Measurements from ENCODE around the gene GATA6. TPM values are rescaled to one million over a fixed set of nuclear protein-coding genes. Genes with fewer than 3 reads are reported as not detected.

GATA6 gene
- total RNA-seq (under 1 TPM in 1 of 2 experiments, not detected in 1; 0.13 TPM), polyA plus RNA-seq (under 1 TPM in 2 of 3 donors, not detected in 1; 0.03 to 0.88 TPM), total RNA-seq (0 to 0.64 (median 0.21) reads per million in 6 experiments)

GRCh38 chr18:22169011-22169888 is at the start of gene GATA6:
TSS of gene GATA6 (plus strand) at chr18:22169589. CDS start at chr18:22171145, 1,556 bp downstream.
- Mint-ChIP-seq H3K4me3 (peak within 1 kb of the TSS; percentile 84 to 92 (median 88)), H3K4me1 (peaks cover 6 to 45% (median 38%) of the 10 kb centered on the region in 4 donors), H3K27me3 (peaks cover 36 to 81% (median 52%) of the 10 kb centered on the region in 5 donors), H3K27ac (peak within 1 kb of the TSS in 3 of 10 donors; percentile 70 to 73 (median 72)), H3K36me3 (peaks cover 0 to 7% (median 0%) of the 10 kb centered on the region in 3 donors), H3K9me3 (peaks cover 0 to 7% (median 0%) of the 10 kb centered on the region in 9 donors)
- ATAC-seq (peak; percentile 72 to 77), DNase-seq (peak in 8 of 10 donors; percentile 18 to 68 (median 42))
- POLR2A ChIA-PET, result interaction anchor here (0.8 kb wide), 1 partner anchor 177 kb away, joined by 3 read pairs; no protein-coding TSS in a partner anchor

DNA sequence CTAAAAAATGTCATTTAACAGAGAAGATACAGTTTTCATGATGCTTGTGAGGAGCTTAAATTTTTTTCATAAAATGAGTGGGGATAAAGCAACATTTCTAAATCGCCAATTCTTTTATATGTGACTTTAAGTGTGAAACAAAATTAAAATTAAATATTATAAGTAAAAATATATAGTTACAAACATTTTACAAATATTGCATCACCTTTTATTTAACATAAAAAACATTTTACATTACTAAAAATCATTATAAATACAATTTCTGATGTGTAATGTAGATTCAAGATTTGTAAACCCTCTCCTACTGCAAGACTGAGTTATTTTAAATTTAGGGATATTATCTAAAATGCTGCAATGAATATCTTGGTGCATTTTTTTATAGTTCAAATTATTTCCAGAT is 44.4 kb upstream of the GATA6 start:
- Mint-ChIP-seq H3K27me3 (peaks cover 0 to 12% (median 4%) of the 10 kb centered on the region in 5 donors), H3K9me3 (peaks cover 0 to 11% (median 0%) of the 10 kb centered on the region in 9 donors), H3K4me1 (no peaks in the 10 kb centered on the region), H3K4me3 (no peak overlapping the region), H3K27ac (no peak overlapping the region), H3K36me3 (no peaks in the 10 kb centered on the region)
- no peak for DNase-seq
- no peak for ATAC-seq
- POLR2A ChIA-PET, result no interaction called here

GRCh38 chr18:22128954-22129353 is 40.4 kb upstream of the GATA6 start:
- ATAC-seq (no peak), DNase-seq (no peak)
- Mint-ChIP-seq H3K4me1 (no peaks in the 10 kb centered on the region), H3K27ac (no peak overlapping the region), H3K36me3 (no peaks in the 10 kb centered on the region), H3K9me3 (no peaks in the 10 kb centered on the region), H3K4me3 (no peak overlapping the region), H3K27me3 (peaks cover 0 to 22% (median 4%) of the 10 kb centered on the region in 5 donors)
- POLR2A ChIA-PET, result no interaction called here

DNA sequence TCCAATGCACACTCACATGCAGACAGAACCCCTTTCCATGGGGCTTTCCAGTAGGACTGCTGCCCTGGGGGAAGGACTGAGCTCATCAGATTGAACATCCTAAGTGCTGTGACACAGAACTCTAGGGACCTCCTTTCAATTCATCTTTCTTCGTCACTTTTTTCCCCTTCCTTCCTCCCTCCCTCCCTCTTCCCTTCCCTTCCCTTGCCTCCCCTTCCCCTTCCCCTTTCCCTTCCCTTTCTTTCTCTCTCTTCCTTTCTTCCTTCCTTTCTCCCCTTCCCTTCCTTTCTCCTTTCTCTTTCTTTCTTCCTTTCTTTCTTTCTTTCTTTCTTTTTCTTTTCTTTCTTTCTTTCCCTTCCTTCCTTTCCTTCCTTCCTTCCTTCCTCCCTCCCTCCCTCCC is 39.6 kb upstream of the GATA6 start:
- Mint-ChIP-seq H3K4me1 (no peaks in the 10 kb centered on the region), H3K27ac (no peak overlapping the region), H3K9me3 (no peaks in the 10 kb centered on the region), H3K27me3 (peaks cover 0 to 15% (median 2%) of the 10 kb centered on the region in 5 donors), H3K4me3 (no peak overlapping the region), H3K36me3 (no peaks in the 10 kb centered on the region)
- POLR2A ChIA-PET, result no interaction called here
- ATAC-seq, result no peak
- DNase-seq, result no peak

DNA sequence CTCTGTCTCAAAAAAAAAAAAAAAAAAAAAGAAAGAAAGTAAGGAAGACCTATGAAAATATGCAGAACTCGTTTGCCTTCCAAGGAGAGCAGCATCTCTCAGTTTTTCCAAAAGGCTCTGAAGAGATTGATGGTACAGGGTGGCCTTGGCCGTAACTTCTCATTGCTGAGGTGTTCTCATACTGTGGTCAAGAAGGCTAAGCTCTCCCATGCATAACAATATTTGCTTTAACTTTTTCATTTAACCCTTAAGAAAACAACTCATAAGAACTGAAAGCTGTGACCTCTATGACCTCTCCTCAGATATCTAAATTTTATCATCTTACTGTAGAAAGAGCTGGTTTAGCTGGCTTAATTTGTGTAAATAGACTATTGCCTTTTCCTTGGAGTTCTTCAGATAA is 37.1 kb upstream of the GATA6 start:
- no peak for ATAC-seq
- Mint-ChIP-seq H3K36me3 (no peaks in the 10 kb centered on the region), H3K9me3 (peaks cover 0 to 11% (median 0%) of the 10 kb centered on the region in 9 donors), H3K27ac (no peak overlapping the region), H3K27me3 (peaks cover 0 to 13% (median 5%) of the 10 kb centered on the region in 5 donors), H3K4me3 (no peak overlapping the region), H3K4me1 (no peaks in the 10 kb centered on the region)
- POLR2A ChIA-PET, result no interaction called here
- no peak for DNase-seq

DNA sequence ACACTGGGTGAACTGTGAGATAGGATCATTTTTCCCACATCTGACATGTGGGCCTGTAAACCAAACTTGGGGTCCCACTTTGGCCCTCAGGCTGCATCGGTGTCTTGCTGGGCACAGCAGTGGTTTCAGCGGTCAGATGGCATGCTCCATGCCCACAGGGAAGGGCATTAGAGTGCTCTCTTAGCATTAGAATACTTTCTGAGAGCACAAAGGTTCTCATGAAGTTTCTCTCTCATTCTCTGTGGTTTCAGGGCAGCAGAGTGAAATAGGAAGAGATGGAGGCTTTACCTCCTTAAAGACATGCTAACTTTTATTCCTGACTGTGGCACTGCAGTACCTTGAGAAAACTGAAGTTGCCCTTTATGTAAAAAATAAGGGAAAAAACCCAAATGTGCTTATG is 36.6 kb upstream of the GATA6 start:
- POLR2A ChIA-PET, result no interaction called here
- no peak for DNase-seq
- Mint-ChIP-seq H3K9me3 (peaks cover 0 to 12% (median 0%) of the 10 kb centered on the region in 9 donors), H3K27me3 (peaks cover 0 to 13% (median 5%) of the 10 kb centered on the region in 5 donors), H3K4me1 (no peaks in the 10 kb centered on the region), H3K36me3 (no peaks in the 10 kb centered on the region), H3K4me3 (no peak overlapping the region), H3K27ac (no peak overlapping the region)
- no peak for ATAC-seq

- Mint-ChIP-seq H3K36me3 (peaks cover 0 to 4% (median 0%) of the 10 kb centered on the region in 3 donors), H3K27me3 (peaks cover 0 to 8% (median 6%) of the 10 kb centered on the region in 5 donors), H3K27ac (no peak overlapping the region), H3K4me1 (no peaks in the 10 kb centered on the region), H3K9me3 (peaks cover 0 to 21% (median 2%) of the 10 kb centered on the region in 9 donors), H3K4me3 (no peak overlapping the region)
- DNase-seq, result no peak
- POLR2A ChIA-PET, result no interaction called here
- no peak for ATAC-seq
Observed at GRCh38 chr18:22136395-22136794, 33.0 kb upstream of the GATA6 start.

DNA sequence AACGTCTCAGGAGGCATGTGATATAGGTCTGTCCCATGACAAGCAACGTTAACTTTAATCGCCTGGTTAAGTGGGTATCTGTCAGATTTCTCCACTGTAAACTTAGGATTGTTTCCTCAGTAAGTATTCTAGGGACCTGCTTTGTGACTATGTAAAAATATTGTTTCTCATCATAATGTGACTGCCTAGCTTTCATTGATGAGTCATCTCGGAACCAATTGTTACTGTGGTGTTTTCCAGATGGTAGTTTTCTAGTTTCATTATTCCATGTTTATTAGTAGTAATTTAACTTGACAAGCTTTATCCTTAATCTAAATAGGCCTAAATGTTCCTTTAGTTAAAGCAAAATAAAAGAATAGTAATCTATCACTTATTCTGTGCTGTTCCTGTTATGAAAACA is 28.2 kb upstream of the GATA6 start:
- Mint-ChIP-seq H3K4me1 (no peaks in the 10 kb centered on the region), H3K27me3 (peaks cover 0 to 8% (median 4%) of the 10 kb centered on the region in 5 donors), H3K4me3 (no peak overlapping the region), H3K9me3 (peaks cover 0 to 15% (median 3%) of the 10 kb centered on the region in 9 donors), H3K27ac (no peak overlapping the region), H3K36me3 (peaks cover 0 to 4% (median 0%) of the 10 kb centered on the region in 3 donors)
- DNase-seq (no peak), ATAC-seq (no peak)
- POLR2A ChIA-PET, result no interaction called here

DNA sequence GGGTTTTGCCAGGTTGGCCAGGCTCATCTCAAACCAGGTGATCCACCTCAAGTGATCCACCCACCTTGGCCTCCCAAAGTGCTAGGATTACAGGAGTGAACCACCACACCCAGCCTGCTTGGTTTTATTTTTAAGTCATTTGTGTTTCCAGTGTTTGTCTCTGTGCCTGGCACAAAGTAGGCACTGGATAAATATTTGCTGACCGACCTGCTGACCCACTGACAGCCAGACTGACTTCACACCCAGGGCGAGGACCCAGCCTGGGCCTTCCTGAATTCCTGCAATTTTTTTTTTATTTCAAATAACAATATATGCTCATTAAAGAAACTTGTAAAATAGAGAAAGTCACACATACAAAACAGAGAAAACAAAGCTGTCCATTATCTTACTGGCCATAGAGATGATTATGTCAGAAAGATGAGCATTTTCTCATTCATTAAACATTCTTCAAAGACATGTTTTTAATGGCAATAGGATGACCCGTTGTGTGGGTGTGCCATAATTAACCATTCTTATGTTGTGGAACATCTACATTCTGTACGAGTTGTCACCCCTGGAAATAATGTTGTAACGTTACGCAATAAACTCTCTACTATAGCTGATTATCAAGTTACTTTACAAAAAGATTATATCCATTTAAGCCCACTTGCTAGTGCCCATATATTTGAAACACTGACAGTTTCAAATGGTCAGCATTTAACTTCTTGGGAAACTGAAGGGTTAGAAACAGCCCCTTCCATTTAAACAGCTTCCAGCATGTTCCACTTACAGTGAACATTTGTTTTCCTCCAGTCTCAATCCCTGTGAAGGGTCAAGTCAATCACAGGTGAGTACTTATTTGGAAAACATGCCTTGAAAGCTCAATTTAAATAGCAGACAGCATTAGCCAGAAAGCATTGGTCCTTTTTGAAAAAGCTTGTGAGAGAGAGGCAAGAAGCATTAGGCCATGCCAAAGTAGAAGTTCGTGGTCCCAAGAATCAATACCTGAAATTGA is 25.7 kb upstream of the GATA6 start:
- no peak for ATAC-seq
- Mint-ChIP-seq H3K27ac (no peak overlapping the region), H3K36me3 (no peaks in the 10 kb centered on the region), H3K27me3 (peaks cover 0 to 4% (median under 1%) of the 10 kb centered on the region in 5 donors), H3K4me1 (no peaks in the 10 kb centered on the region), H3K9me3 (peaks cover 0 to 5% (median 0%) of the 10 kb centered on the region in 9 donors), H3K4me3 (no peak overlapping the region)
- DNase-seq, result no peak
- POLR2A ChIA-PET, result no interaction called here

- Mint-ChIP-seq H3K9me3 (peaks cover 0 to 5% (median 0%) of the 10 kb centered on the region in 9 donors), H3K36me3 (no peaks in the 10 kb centered on the region), H3K4me1 (no peaks in the 10 kb centered on the region), H3K4me3 (no peak overlapping the region), H3K27ac (no peak overlapping the region), H3K27me3 (peaks cover 1 to 8% (median 4%) of the 10 kb centered on the region in 5 donors)
- DNase-seq (no peak), ATAC-seq (no peak)
- POLR2A ChIA-PET, result no interaction called here
Observed at GRCh38 chr18:22145160-22145559, 24.2 kb upstream of the GATA6 start.

GRCh38 chr18:22149710-22150109 is 19.7 kb upstream of the GATA6 start:
- POLR2A ChIA-PET, result no interaction called here
- no peaks in the 10 kb centered on the region for H3K36me3 Mint-ChIP-seq
- H3K27ac Mint-ChIP-seq, result no peak overlapping the region
- H3K4me1 Mint-ChIP-seq, result no peaks in the 10 kb centered on the region
- H3K4me3 Mint-ChIP-seq, result peak overlapping the region in 1 of 10 donors; percentile 38
- peaks cover 0 to 5% (median 0%) of the 10 kb centered on the region in 9 donors for H3K9me3 Mint-ChIP-seq
- DNase-seq (no peak), ATAC-seq (no peak)
- peaks cover 5 to 13% (median 10%) of the 10 kb centered on the region in 5 donors for H3K27me3 Mint-ChIP-seq

GRCh38 chr18:22152093-22152492 is 17.3 kb upstream of the GATA6 start:
- Mint-ChIP-seq H3K4me3 (no peak overlapping the region), H3K9me3 (peaks cover 0 to 2% (median 0%) of the 10 kb centered on the region in 9 donors), H3K27me3 (peaks cover 8 to 17% (median 12%) of the 10 kb centered on the region in 5 donors), H3K27ac (no peak overlapping the region), H3K36me3 (no peaks in the 10 kb centered on the region), H3K4me1 (no peaks in the 10 kb centered on the region)
- POLR2A ChIA-PET, result no interaction called here
- DNase-seq (no peak), ATAC-seq (no peak)

Data from naive thymus-derived CD8-positive, alpha-beta T cell (primary cell).